Right cardiac atrium (tissue), 5 donors: ENCODE measurements around the gene CCNA1. TPM values are rescaled to one million over a fixed set of nuclear protein-coding genes. Genes with fewer than 3 reads are reported as not detected.
A peak's percentile ranks its signal among the peaks of the same experiment; 100 is the strongest.

ENCODE experiments used
- ATAC-seq, 2 donors: fragments of 200-7000 bp; cut with Tn5 transposase; one replicate each; pipeline versions ENCODE4 v1.8.0 to v1.9.1; 2020; ENCODE audit warnings: moderate library complexity in 2 of 2, mild to moderate bottlenecking in 1 of 2
- DNase-seq, 3 donors: peaks; one replicate each; pipeline ENCODE4 v3.0.0-alpha.2; 2020
- H3K27ac ChIP-seq: one replicate; pipeline ENCODE4 v1.5.1; 2013; ENCODE audit warnings: mild to moderate bottlenecking, low read length, control low read depth, moderate library complexity
- H3K27me3 ChIP-seq: one replicate; pipeline ENCODE4 v1.6.1; 2013; ENCODE audit not compliant: control insufficient read depth, insufficient read depth
- H3K4me1 ChIP-seq: one replicate; pipeline ENCODE4 v1.6.1; 2013; ENCODE audit warnings: low read length; ENCODE audit not compliant: control insufficient read depth, insufficient read depth
- H3K4me3 ChIP-seq: one replicate; pipeline ENCODE4 v1.5.1; 2013; ENCODE audit warnings: low read length, control low read depth
- H3K9me3 ChIP-seq: one replicate; pipeline ENCODE4 v1.6.1; 2013; ENCODE audit warnings: low read length; ENCODE audit not compliant: control insufficient read depth
- WGBS: extraction: QIAGEN DNeasy Blood & Tissue Kit; methylation state at CpG from one replicate; pipeline ENCODE4 v1.1.7; 2013; 5-methylcytosine and 5-hydroxymethylcytosine counted together
- intact Hi-C, 4 donors: fragments of 100-400 bp; cut with DNase I; formaldehyde crosslinking; loops; one replicate each; pipeline versions ENCODE4 v1.11.0 to v1.14.0; 2022 to 2023
- long read RNA-seq, 4 donors: library from polyadenylated mRNA; unstranded; transcript quantifications; one replicate each; pipeline ENCODE4 v2.0.0, GENCODE V29; 2020 to 2021
- polyA plus RNA-seq: library from polyadenylated mRNA; stranded (reverse); fragments of 200-250 nt; gene quantifications from one replicate; pipeline ENCODE4 v1.2.3, GENCODE V29; 2013
- total RNA-seq, 4 donors: library from RNA; stranded (reverse); fragmentation: NEBNext Ultra II Directional; extraction: Animal tissue kit (Norgen Biotek cat#: 25700); gene quantifications; one replicate each; pipeline ENCODE4 v1.2.1, GENCODE V29; 2021
- donor health status: healthy with polysubstance abuse.
- donor health status: DM: no; HTN: yes; CAD: no.
- donor health status: DM: no; HTN: no; CAD: no.
- donor health status: DM: no; HTN: yes; CAD: no; lungs with severe emphysema.
- donor health status: DM: yes; HTN: yes; CAD: no.

CCNA1 gene
- not detected for total RNA-seq
- polyA plus RNA-seq = 0.20 TPM
- long read RNA-seq, donor 1 = 0 reads
- long read RNA-seq, donor 2 = 0 reads
- long read RNA-seq, donor 3 = 0 reads
- long read RNA-seq, donor 4, partial matches to known transcripts = 0 of 1 reads
- long read RNA-seq, donor 4, other reads (novel, unspliced or antisense) = 0 of 1 reads

- intact Hi-C loops = no loop called here
- H3K4me3 ChIP-seq = peak within 1 kb of the TSS; percentile 67
- no peaks in the 10 kb centered on the region for H3K9me3 ChIP-seq
- peak; percentile 69 to 78 for ATAC-seq
- DNase-seq = peak; percentile 21 to 70 (median 58)
- H3K27me3 ChIP-seq = no peaks in the 10 kb centered on the region
- no peak within 1 kb of the TSS for H3K27ac ChIP-seq
- under 1% methylated on average over 46 of the region's 46 CpGs for WGBS
- H3K4me1 ChIP-seq = peaks cover 6% of the 10 kb centered on the region
These were observed at the start of gene CCNA1 for GRCh38 chr13:36432106-36432544. Gene CCNA1 (plus strand): TSS chr13:36432495. CDS start chr13:36433057, 562 bp downstream.

- no peak for ATAC-seq
- DNase-seq = no peak
- 81% methylated on average over 1 of the region's 1 CpG for WGBS
- Histone ChIP-seq H3K4me3 (no peak overlapping the region), H3K27me3 (no peaks in the 10 kb centered on the region), H3K4me1 (no peaks in the 10 kb centered on the region), H3K27ac (no peak overlapping the region), H3K9me3 (no peaks in the 10 kb centered on the region)
- intact Hi-C loops = no loop called here
These were observed 46.8 kb upstream of the CCNA1 start for GRCh38 chr13:36385489-36385888.

- no peak overlapping the region for H3K4me3 ChIP-seq
- ATAC-seq (peak; percentile 62 to 85), DNase-seq (no peak)
- 34% methylated on average over 2 of the region's 2 CpGs for WGBS
- no peaks in the 10 kb centered on the region for H3K27me3 ChIP-seq
- H3K27ac ChIP-seq = no peak overlapping the region
- intact Hi-C loops = loop anchor here in 3 of 4 donors (5.0 to 10.0 kb wide), 3 partner anchors 48 to 113 kb away; partner anchors contain the start of gene SPART (in 1 of the 3)
- H3K4me1 ChIP-seq = no peaks in the 10 kb centered on the region
- H3K9me3 ChIP-seq = no peaks in the 10 kb centered on the region
These were observed 37.0 kb upstream of the CCNA1 start for GRCh38 chr13:36395280-36395679.

- Histone ChIP-seq H3K27me3 (no peaks in the 10 kb centered on the region), H3K27ac (no peak overlapping the region), H3K4me1 (no peaks in the 10 kb centered on the region), H3K4me3 (no peak overlapping the region), H3K9me3 (no peaks in the 10 kb centered on the region)
- intact Hi-C loops = no loop called here
- DNase-seq = no peak
- 93% methylated on average over 1 of the region's 1 CpG for WGBS
- ATAC-seq = no peak
These were observed 27.1 kb upstream of the CCNA1 start for GRCh38 chr13:36405151-36405550.

GRCh38 chr13:36412736-36413135, 19.6 kb upstream of the CCNA1 start:
- H3K27ac ChIP-seq = no peak overlapping the region
- no peak for DNase-seq
- no peaks in the 10 kb centered on the region for H3K4me1 ChIP-seq
- intact Hi-C loops = no loop called here
- H3K9me3 ChIP-seq = no peaks in the 10 kb centered on the region
- no peaks in the 10 kb centered on the region for H3K27me3 ChIP-seq
- ATAC-seq = no peak
- WGBS = 53% methylated on average over 1 of the region's 1 CpG
- H3K4me3 ChIP-seq = no peak overlapping the region

GRCh38 chr13:36413161-36413560, 19.1 kb upstream of the CCNA1 start:
- DNase-seq = no peak
- H3K4me3 ChIP-seq = no peak overlapping the region
- no peaks in the 10 kb centered on the region for H3K27me3 ChIP-seq
- WGBS = 88% methylated on average over 1 of the region's 1 CpG
- H3K9me3 ChIP-seq = no peaks in the 10 kb centered on the region
- ATAC-seq = no peak
- H3K4me1 ChIP-seq = no peaks in the 10 kb centered on the region
- no peak overlapping the region for H3K27ac ChIP-seq
- intact Hi-C loops = no loop called here

GRCh38 chr13:36414461-36414860, 17.8 kb upstream of the CCNA1 start:
- intact Hi-C loops = no loop called here

GRCh38 chr13:36417331-36417730, 15.0 kb upstream of the CCNA1 start:
- intact Hi-C loops = no loop called here
- Histone ChIP-seq H3K9me3 (no peaks in the 10 kb centered on the region), H3K4me3 (no peak overlapping the region), H3K4me1 (no peaks in the 10 kb centered on the region), H3K27ac (no peak overlapping the region), H3K27me3 (no peaks in the 10 kb centered on the region)
- 78% methylated on average over 2 of the region's 2 CpGs for WGBS
- no peak for ATAC-seq
- DNase-seq = no peak

More at GRCh38 chr13:36414461-36414860, 17.8 kb upstream of the CCNA1 start:
- ATAC-seq = no peak
- 63% methylated on average over 3 of the region's 3 CpGs for WGBS
- Histone ChIP-seq H3K4me1 (no peaks in the 10 kb centered on the region), H3K4me3 (no peak overlapping the region), H3K27ac (no peak overlapping the region), H3K27me3 (no peaks in the 10 kb centered on the region), H3K9me3 (no peaks in the 10 kb centered on the region)
- DNase-seq = no peak

- no peaks in the 10 kb centered on the region for H3K9me3 ChIP-seq
- no peak for ATAC-seq
- WGBS = 29% methylated on average over 9 of the region's 9 CpGs
These were observed 14.1 kb upstream of the CCNA1 start for GRCh38 chr13:36418022-36418805.

GRCh38 chr13:36420437-36420891, 11.8 kb upstream of the CCNA1 start:
- no peak overlapping the region for H3K27ac ChIP-seq
- DNase-seq (peak; percentile 61 to 81 (median 71)), ATAC-seq (peak; percentile 81 to 83)
- intact Hi-C loops = no loop called here
- H3K4me1 ChIP-seq = no peaks in the 10 kb centered on the region
- no peaks in the 10 kb centered on the region for H3K9me3 ChIP-seq
- H3K4me3 ChIP-seq = no peak overlapping the region
- WGBS = 33% methylated on average over 6 of the region's 6 CpGs
- no peaks in the 10 kb centered on the region for H3K27me3 ChIP-seq

More at GRCh38 chr13:36418022-36418805, 14.1 kb upstream of the CCNA1 start:
- intact Hi-C loops = no loop called here
- Histone ChIP-seq H3K4me3 (no peak overlapping the region), H3K27ac (no peak overlapping the region), H3K4me1 (no peaks in the 10 kb centered on the region), H3K27me3 (no peaks in the 10 kb centered on the region)
- DNase-seq = no peak

GRCh38 chr13:36421447-36421846, 10.8 kb upstream of the CCNA1 start:
- H3K9me3 ChIP-seq = no peaks in the 10 kb centered on the region
- no peaks in the 10 kb centered on the region for H3K27me3 ChIP-seq
- no peaks in the 10 kb centered on the region for H3K4me1 ChIP-seq
- no peak overlapping the region for H3K4me3 ChIP-seq
- ATAC-seq (no peak), DNase-seq (no peak)
- no peak overlapping the region for H3K27ac ChIP-seq
- intact Hi-C loops = no loop called here
